Measurements from ENCODE around the gene DSCAML1.
A peak's percentile ranks its signal among the peaks of the same experiment; 100 is the strongest.

Gene DSCAML1

DNA sequence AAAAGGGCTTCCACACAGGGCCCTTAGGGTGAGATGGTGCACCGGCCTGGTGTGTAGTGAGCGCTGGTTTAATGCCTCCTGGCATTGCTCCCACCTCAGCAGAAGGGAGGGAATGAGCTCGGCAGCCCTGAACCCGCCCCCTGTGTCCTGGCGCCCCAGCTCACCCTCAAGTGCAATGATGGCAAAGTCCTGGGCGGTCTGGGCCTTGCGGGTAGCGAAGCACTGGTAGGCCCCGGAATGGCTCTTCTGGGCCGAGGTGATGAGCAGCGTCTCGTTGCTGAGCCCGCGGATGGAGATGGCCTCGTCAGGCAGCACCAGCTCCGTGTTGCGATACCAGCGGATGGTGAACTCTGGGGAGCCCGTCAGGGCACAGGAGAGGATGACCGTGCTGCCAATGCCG lies 276.1 kb downstream of the DSCAML1 start:
- TF ChIP-seq, protein P1, sequence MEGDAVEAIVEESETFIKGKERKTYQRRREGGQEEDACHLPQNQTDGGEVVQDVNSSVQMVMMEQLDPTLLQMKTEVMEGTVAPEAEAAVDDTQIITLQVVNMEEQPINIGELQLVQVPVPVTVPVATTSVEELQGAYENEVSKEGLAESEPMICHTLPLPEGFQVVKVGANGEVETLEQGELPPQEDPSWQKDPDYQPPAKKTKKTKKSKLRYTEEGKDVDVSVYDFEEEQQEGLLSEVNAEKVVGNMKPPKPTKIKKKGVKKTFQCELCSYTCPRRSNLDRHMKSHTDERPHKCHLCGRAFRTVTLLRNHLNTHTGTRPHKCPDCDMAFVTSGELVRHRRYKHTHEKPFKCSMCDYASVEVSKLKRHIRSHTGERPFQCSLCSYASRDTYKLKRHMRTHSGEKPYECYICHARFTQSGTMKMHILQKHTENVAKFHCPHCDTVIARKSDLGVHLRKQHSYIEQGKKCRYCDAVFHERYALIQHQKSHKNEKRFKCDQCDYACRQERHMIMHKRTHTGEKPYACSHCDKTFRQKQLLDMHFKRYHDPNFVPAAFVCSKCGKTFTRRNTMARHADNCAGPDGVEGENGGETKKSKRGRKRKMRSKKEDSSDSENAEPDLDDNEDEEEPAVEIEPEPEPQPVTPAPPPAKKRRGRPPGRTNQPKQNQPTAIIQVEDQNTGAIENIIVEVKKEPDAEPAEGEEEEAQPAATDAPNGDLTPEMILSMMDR (IDR thresholded peaks at IDR 0.05; ENCODE audit: low read depth, low read length) = no peak
- Histone ChIP-seq H3K9me3 (ENCODE audit: severe bottlenecking) (no peaks in the 10 kb centered on the region), H3K4me3 (ENCODE audit: low read depth, low read length) (no peak overlapping the region), H3K27me3 (ENCODE audit: insufficient read depth, low read depth, severe bottlenecking) (no peaks in the 10 kb centered on the region), H3K36me3 (no peaks in the 10 kb centered on the region), H3K27ac (no peak overlapping the region)
- DNase-seq = no peak

DNA sequence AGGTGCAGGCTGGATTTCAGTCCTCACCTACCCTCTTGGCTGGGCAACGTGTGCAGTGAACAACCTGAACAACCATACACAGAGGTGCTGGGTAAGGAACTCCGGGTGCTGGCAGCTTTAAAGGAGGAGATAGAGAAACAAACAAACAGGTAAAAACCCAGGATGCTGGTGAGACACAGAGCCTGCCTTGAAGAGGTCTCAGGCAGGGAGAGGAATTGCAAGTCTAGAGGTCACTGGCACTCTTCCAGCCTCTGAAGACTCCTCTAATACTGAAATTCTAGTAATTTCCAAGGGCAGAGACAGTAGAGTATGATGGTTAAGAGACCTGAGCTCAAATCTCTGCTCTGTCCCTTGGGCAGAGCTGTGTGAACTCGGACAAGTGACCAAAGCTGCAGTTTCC lies 276.8 kb downstream of the DSCAML1 start:
- Histone ChIP-seq H3K9me3 (ENCODE audit: severe bottlenecking) (no peaks in the 10 kb centered on the region), H3K27me3 (ENCODE audit: insufficient read depth, low read depth, severe bottlenecking) (no peaks in the 10 kb centered on the region), H3K4me3 (ENCODE audit: low read depth, low read length) (no peak overlapping the region), H3K27ac (no peak overlapping the region), H3K36me3 (no peaks in the 10 kb centered on the region)
- no peak for DNase-seq
- TF ChIP-seq, protein P1 (IDR thresholded peaks at IDR 0.05; ENCODE audit: low read depth, low read length) = no peak

DNA sequence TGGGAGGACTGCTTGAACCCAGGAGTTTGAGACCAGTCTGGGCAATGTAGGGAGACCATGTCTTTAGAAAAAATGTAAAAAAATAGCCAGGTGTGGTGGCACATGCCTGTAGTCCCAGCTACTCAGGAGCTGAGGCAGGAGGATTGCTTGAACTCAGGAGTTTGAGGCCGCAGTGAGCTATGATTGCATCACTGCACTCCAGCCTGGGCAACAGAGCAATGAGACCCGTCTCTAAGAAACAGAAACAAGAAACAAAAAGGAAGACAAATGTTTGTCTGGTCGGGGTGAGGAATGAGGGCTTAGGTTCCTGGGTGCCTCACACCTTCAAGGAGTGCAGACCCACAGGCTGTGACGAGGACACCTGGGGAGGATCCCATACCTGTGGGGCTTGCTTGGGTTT lies 277.4 kb downstream of the DSCAML1 start:
- Histone ChIP-seq H3K27ac (peak overlapping the region; percentile 55), H3K36me3 (no peaks in the 10 kb centered on the region), H3K27me3 (ENCODE audit: insufficient read depth, low read depth, severe bottlenecking) (no peaks in the 10 kb centered on the region), H3K9me3 (ENCODE audit: severe bottlenecking) (no peaks in the 10 kb centered on the region), H3K4me3 (ENCODE audit: low read depth, low read length) (no peak overlapping the region)
- DNase-seq = no peak
- TF ChIP-seq, protein P1 (IDR thresholded peaks at IDR 0.05; ENCODE audit: low read depth, low read length) = no peak

DNA sequence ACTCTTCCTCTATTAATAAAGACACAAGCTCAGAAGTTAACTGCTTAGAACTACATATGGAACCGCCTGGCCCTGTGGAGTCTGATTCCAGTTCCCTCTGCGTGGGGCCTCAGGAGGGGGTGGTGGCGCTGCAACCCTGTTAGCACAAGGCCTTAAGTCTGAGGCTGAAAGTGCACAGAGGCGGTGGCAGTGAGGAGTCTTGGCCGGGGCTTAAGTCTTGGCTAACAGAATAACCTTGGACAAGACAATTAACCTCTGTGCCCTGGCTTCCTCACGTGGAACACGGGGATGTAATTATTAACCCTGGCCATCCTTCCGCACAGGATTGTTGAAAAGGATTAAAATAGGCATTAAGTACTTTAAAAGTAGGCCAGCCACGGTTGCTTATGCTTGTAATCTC lies 277.8 kb downstream of the DSCAML1 start:
- TF ChIP-seq, protein P1 (IDR thresholded peaks at IDR 0.05; ENCODE audit: low read depth, low read length) = peak; percentile 57
- Histone ChIP-seq H3K27ac (peak overlapping the region; percentile 55), H3K27me3 (ENCODE audit: insufficient read depth, low read depth, severe bottlenecking) (no peaks in the 10 kb centered on the region), H3K9me3 (ENCODE audit: severe bottlenecking) (no peaks in the 10 kb centered on the region), H3K36me3 (no peaks in the 10 kb centered on the region), H3K4me3 (ENCODE audit: low read depth, low read length) (no peak overlapping the region)
- DNase-seq = peak; percentile 87

DNA sequence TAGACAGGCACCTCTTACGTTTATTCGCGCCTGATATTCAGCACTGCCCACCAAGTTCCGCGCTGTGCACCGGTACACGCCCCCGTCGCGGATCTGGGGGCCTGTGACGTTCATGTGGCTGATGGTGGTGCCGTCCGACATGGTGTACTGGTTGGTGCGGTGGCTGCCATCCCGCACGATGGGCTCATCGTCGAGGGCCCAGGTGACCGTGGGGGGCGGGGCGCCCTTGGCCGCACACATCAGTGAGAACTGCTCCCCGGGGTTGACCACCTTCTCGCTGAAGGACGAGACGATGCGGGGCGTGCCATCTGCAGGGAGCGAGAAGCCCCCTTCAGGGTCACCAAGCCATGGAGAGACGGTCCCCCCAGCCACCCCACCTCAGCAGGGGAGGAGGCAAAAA lies 278.6 kb downstream of the DSCAML1 start:
- Histone ChIP-seq H3K27ac (peak overlapping the region; percentile 55; the same call in 1 of the 2 replicates), H3K27me3 (ENCODE audit: insufficient read depth, low read depth, severe bottlenecking) (no peaks in the 10 kb centered on the region), H3K9me3 (ENCODE audit: severe bottlenecking) (no peaks in the 10 kb centered on the region), H3K4me3 (ENCODE audit: low read depth, low read length) (no peak overlapping the region), H3K36me3 (no peaks in the 10 kb centered on the region)
- no peak for DNase-seq
- TF ChIP-seq, protein P1 (IDR thresholded peaks at IDR 0.05; ENCODE audit: low read depth, low read length) = no peak

DNA sequence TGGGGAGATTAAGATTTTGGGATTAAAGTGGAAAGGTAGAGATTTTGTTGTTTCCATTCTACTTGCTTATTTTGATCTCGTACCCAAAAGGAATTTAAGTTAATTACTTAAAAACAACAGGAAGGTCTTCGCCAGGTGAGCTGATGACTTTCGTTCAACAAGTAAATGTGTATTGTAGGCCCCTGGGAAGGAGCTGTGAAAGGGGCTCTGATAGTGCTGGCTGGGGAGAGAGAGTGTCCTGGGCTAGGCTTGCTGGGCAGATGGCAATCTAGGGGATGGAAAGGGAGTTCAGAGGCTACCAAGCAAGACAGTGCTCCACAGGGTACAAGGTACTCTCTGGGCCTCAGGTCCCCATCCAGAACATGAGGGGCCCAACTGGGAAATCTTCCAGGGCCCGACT lies 279.9 kb downstream of the DSCAML1 start:
- Histone ChIP-seq H3K27me3 (ENCODE audit: insufficient read depth, low read depth, severe bottlenecking) (no peaks in the 10 kb centered on the region), H3K36me3 (no peaks in the 10 kb centered on the region), H3K9me3 (ENCODE audit: severe bottlenecking) (no peaks in the 10 kb centered on the region), H3K4me3 (ENCODE audit: low read depth, low read length) (no peak overlapping the region), H3K27ac (no peak overlapping the region)
- DNase-seq = no peak
- TF ChIP-seq, protein P1 (IDR thresholded peaks at IDR 0.05; ENCODE audit: low read depth, low read length) = no peak

Data from WERI-Rb-1 (cell line).